HCT116 (cell line): ENCODE data around the gene SHISA4. TPM values are rescaled to one million over a fixed set of nuclear protein-coding genes. Genes with fewer than 3 reads are reported as not detected.

Experiments
- ATAC-seq: fragments of 200-7000 bp; cut with Tn5 transposase; 2 replicates; pipeline ENCODE4 v1.9.1; 2020; ENCODE audit warnings: mild to moderate bottlenecking, moderate library complexity
- BruUV-seq: library from RNA; stranded (reverse); fragments of 400-500 nt; replicated peaks from 2 replicates; lab custom pipeline; 2021; lab: Mats Ljungman, UMichigan
- CTCF ChIA-PET: fragments of 300-600 bp; sonication (Branson Sonifier 250); formaldehyde crosslinking; loops from one replicate; lab custom pipeline; 2021; ENCODE audit warnings: antibody characterized with exemption; lab: Charles Lee
- POLR2A ChIA-PET: fragments of 300-600, 350-600 bp; sonication (Branson Sonifier 250); formaldehyde crosslinking; loops from one replicate; lab custom pipeline; 2021; ENCODE audit warnings: antibody characterized with exemption; lab: Charles Lee
- RAD21 ChIA-PET, 2 experiments: fragments of 300-600 bp; sonication (Branson Sonifier 250); formaldehyde crosslinking; loops; one replicate each; lab custom pipeline; 2023; ENCODE audit warnings: low total read pairs in 2 of 2; ENCODE audit not compliant: uncharacterized antibody in 2 of 2, unreplicated experiment in 2 of 2, low non-redundant PET in 1 of 2; lab: Charles Lee
- DNase-seq: peaks from one replicate; pipeline ENCODE4 v3.0.0-alpha.2; 2010; ENCODE audit warnings: low read depth, low spot score
- H2AFZ ChIP-seq: fragments of 200-600 bp; shearing (Covaris generic), sonication (generic); 2 replicates; pipeline ENCODE4 v1.6.1; 2017; ENCODE audit warnings: low read depth, mixed run types, mixed read lengths, antibody characterized with exemption, low read length; ENCODE audit not compliant: poor library complexity, severe bottlenecking
- H3K27ac ChIP-seq: 2 replicates; pipeline ENCODE4 v1.5.1; 2012; ENCODE audit warnings: low read depth, low read length
- H3K27me3 ChIP-seq: fragments of 200-600 bp; sonication (generic); 2 replicates; pipeline ENCODE4 v1.6.1; 2016; ENCODE audit warnings: mixed run types, low read length, mixed read lengths; ENCODE audit not compliant: insufficient read depth
- H3K36me3 ChIP-seq, 2 experiments: fragments of 200-500 bp in 1 of 2; fragments of 200-600 bp in 1 of 2; sonication (Bioruptor generic) in 1 of 2; sonication (generic) in 1 of 2; 2 replicates each; pipeline versions ENCODE4 v1.5.1 to v1.6.1; 2014 to 2016; ENCODE audit warnings: low read length in 2 of 2, inconsistent platforms in 1 of 2, mixed read lengths in 1 of 2, mixed run types in 1 of 2; ENCODE audit not compliant: insufficient read depth in 2 of 2, control insufficient read depth in 1 of 2
- H3K4me1 ChIP-seq, 2 experiments: fragments of 200-600 bp in 1 of 2; sonication (generic) in 1 of 2; 2 replicates each; pipeline versions ENCODE4 v1.5.1 to v1.6.1; 2012 to 2017; ENCODE audit warnings: low read length in 2 of 2, inconsistent platforms in 1 of 2, mild to moderate bottlenecking in 1 of 2, mixed read lengths in 1 of 2, mixed run types in 1 of 2, moderate library complexity in 1 of 2; ENCODE audit not compliant: insufficient read depth in 2 of 2, control insufficient read depth in 1 of 2
- H3K4me2 ChIP-seq: fragments of 200-600 bp; sonication (generic); 2 replicates; pipeline ENCODE4 v1.6.1; 2017; ENCODE audit warnings: mixed run types, low read length, mixed read lengths
- H3K4me3 ChIP-seq, 2 experiments: fragments of 200-600 bp in 1 of 2; sonication (generic) in 1 of 2; replicated peaks in 1 of 2; 2 replicates each; pipeline ENCODE4 v1.5.1; 2011 to 2016; ENCODE audit warnings: low read length in 2 of 2, control low read depth in 1 of 2, low read depth in 1 of 2, mild to moderate bottlenecking in 1 of 2, mixed read lengths in 1 of 2, mixed run types in 1 of 2
- H3K79me2 ChIP-seq: fragments of 200-600 bp; sonication (generic); 2 replicates; pipeline ENCODE4 v1.6.1; 2017; ENCODE audit warnings: mild to moderate bottlenecking, mixed run types, low read length, moderate library complexity, mixed read lengths; ENCODE audit not compliant: insufficient read depth
- H3K9ac ChIP-seq: fragments of 200-600 bp; sonication (generic); 2 replicates; pipeline ENCODE4 v1.6.1; 2016; ENCODE audit warnings: low read length, mixed read lengths
- H3K9me2 ChIP-seq: fragments of 200-600 bp; sonication (generic), shearing (Covaris generic); 2 replicates; pipeline ENCODE4 v1.6.1; 2017; ENCODE audit warnings: mixed run types, mild to moderate bottlenecking, moderate library complexity; ENCODE audit not compliant: insufficient read depth
- H3K9me3 ChIP-seq, 2 experiments: fragments of 200-500 bp in 1 of 2; fragments of 200-600 bp in 1 of 2; sonication (Bioruptor generic) in 1 of 2; sonication (generic) in 1 of 2; 2 replicates each; pipeline ENCODE4 v1.6.1; 2014 to 2017; ENCODE audit warnings: low read length in 2 of 2, mixed read lengths in 2 of 2, inconsistent platforms in 1 of 2, low read depth in 1 of 2, mild to moderate bottlenecking in 1 of 2, mixed run types in 1 of 2, moderate library complexity in 1 of 2; ENCODE audit not compliant: control insufficient read depth in 1 of 2, insufficient read depth in 1 of 2
- H4K20me1 ChIP-seq: fragments of 200-600 bp; sonication (generic), shearing (Covaris generic); 2 replicates; pipeline ENCODE4 v1.6.1; 2017; ENCODE audit warnings: mixed run types, mild to moderate bottlenecking, moderate library complexity; ENCODE audit not compliant: insufficient read depth
- CBX3 ChIP-seq: IDR thresholded peaks from 2 replicates; pipeline ENCODE4 v1.6.1; 2012; ENCODE audit warnings: low read depth
- CEBPB ChIP-seq: IDR thresholded peaks from 2 replicates; pipeline ENCODE4 v1.6.1; 2012; ENCODE audit warnings: low read depth
- ELF1 ChIP-seq: IDR thresholded peaks from 2 replicates; pipeline ENCODE4 v1.6.1; 2012; ENCODE audit warnings: low read depth, borderline replicate concordance
- EZH2 ChIP-seq: fragments of 200-600 bp; sonication (generic); IDR thresholded peaks from 2 replicates; pipeline ENCODE4 v1.6.1; 2017; ENCODE audit warnings: antibody characterized with exemption, mixed run types
- EZH2phosphoT487 ChIP-seq: fragments of 200-600 bp; IDR thresholded peaks from 2 replicates; pipeline ENCODE4 v1.6.1; 2018; ENCODE audit warnings: antibody characterized with exemption, borderline replicate concordance
- FOSL1 ChIP-seq: IDR thresholded peaks from 2 replicates; pipeline ENCODE4 v1.6.1; 2012; ENCODE audit warnings: low read depth
- JUND ChIP-seq: IDR thresholded peaks from 2 replicates; pipeline ENCODE4 v1.6.1; 2012
- RAD21 ChIP-seq: IDR thresholded peaks from 2 replicates; pipeline ENCODE4 v1.6.1; 2012; ENCODE audit warnings: low read depth, mild to moderate bottlenecking
- SIN3A ChIP-seq: IDR thresholded peaks from 2 replicates; pipeline ENCODE4 v1.6.1; 2012; ENCODE audit warnings: low read depth
- SP1 ChIP-seq: IDR thresholded peaks from 2 replicates; pipeline ENCODE4 v1.6.1; 2012; ENCODE audit warnings: low read depth
- SRF ChIP-seq: IDR thresholded peaks from 2 replicates; pipeline ENCODE4 v1.6.1; 2012; ENCODE audit warnings: low read depth
- TCF7L2 ChIP-seq: IDR thresholded peaks from 2 replicates; pipeline ENCODE4 v1.7.0; 2011; ENCODE audit warnings: borderline replicate concordance, inconsistent platforms; ENCODE audit not compliant: insufficient read depth, insufficient read length; ENCODE audit errors: extremely low read depth
- YY1 ChIP-seq: IDR thresholded peaks from 2 replicates; pipeline ENCODE4 v1.6.1; 2011; ENCODE audit warnings: low read length, low read depth, moderate library complexity, mild to moderate bottlenecking; ENCODE audit not compliant: insufficient replicate concordance; ENCODE audit errors: extremely low read depth
- ZFX ChIP-seq: fragments of 450-650 bp; IDR thresholded peaks from 2 replicates; pipeline ENCODE4 v1.6.1; 2017
- ZNF274 ChIP-seq: fragments of 200-500 bp; sonication (Bioruptor generic); IDR thresholded peaks from 2 replicates; pipeline ENCODE4 v1.6.1; 2014; ENCODE audit warnings: mild to moderate bottlenecking, low read depth, low read length, inconsistent platforms
- intact Hi-C: fragments of 100-400 bp; cut with micrococcal nuclease; formaldehyde crosslinking; loops from 2 replicates; pipeline ENCODE4 v1.10.0; 2022
- total RNA-seq: library from RNA; stranded (reverse); gene quantifications from one replicate; pipeline ENCODE4 v1.2.1, GENCODE V29; 2021; ENCODE audit not compliant: unreplicated experiment
- TF ChIP-seq, protein P1 (sequence below): IDR thresholded peaks from 2 replicates; pipeline ENCODE4 v1.6.1; 2012; ENCODE audit warnings: low read depth
- TF ChIP-seq, protein P2 (sequence below): IDR thresholded peaks from 2 replicates; pipeline ENCODE4 v1.6.1; 2012
- TF ChIP-seq, protein P3 (sequence below), 3 experiments: fragments of 200-600 bp in 1 of 3; sonication (generic) in 1 of 3; IDR thresholded peaks in 2 of 3; conservative IDR thresholded peaks in 1 of 3; 2 replicates each; pipeline ENCODE4 v1.5.1; 2012 to 2017; ENCODE audit warnings: low read depth in 2 of 3, low read length in 2 of 3, antibody characterized with exemption in 1 of 3, borderline replicate concordance in 1 of 3, control low read depth in 1 of 3, mild to moderate bottlenecking in 1 of 3, mixed read lengths in 1 of 3, mixed run types in 1 of 3, moderate library complexity in 1 of 3; ENCODE audit not compliant: insufficient read depth in 1 of 3

Gene SHISA4
- total RNA-seq, 1 experiment from 2014 or later = 15.2 TPM

DNA sequence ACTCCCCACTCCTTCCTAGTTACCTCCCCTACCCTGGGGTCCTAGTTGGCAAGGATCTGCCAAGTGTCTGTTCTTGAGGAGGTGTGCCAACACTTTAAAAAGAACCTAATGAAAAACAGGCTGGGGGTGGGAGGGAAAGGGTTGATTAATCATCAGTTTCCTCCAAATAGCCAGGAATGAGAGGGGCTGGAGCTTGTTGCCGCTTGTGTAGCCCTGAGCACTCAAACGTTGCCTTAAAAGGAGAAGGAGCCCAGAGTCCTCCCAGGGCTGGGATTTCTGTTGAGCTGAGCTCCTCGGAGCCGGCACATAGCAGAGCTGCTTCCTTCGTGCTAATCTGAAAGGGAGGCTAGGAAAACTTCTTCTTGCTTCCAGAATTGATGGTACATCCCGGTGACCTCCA lies 15.9 kb downstream of the SHISA4 start:
- no peaks in the 10 kb centered on the region for H3K27me3 ChIP-seq
- H3K4me1 ChIP-seq = no peaks in the 10 kb centered on the region
- no peak overlapping the region for H3K4me3 ChIP-seq
- no peak overlapping the region for H2AFZ ChIP-seq
- no peaks in the 10 kb centered on the region for H3K9me2 ChIP-seq
- intact Hi-C loops = no loop called here
- H3K9me3 ChIP-seq = no peaks in the 10 kb centered on the region
- BruUV-seq = no TSS peak
- no peak overlapping the region for H3K9ac ChIP-seq
- no peaks in the 10 kb centered on the region for H3K79me2 ChIP-seq
- H3K4me2 ChIP-seq = no peak overlapping the region
- CTCF ChIA-PET = interaction anchor here (1.0 kb wide), 1 partner anchor 9 kb away, joined by 4 read pairs; no protein-coding TSS in a partner anchor
- H4K20me1 ChIP-seq = no peaks in the 10 kb centered on the region
- POLR2A ChIA-PET = no interaction called here
- no peak for ATAC-seq
- no peak for DNase-seq
- H3K27ac ChIP-seq = no peak overlapping the region
- H3K36me3 ChIP-seq = no peaks in the 10 kb centered on the region
- TF ChIP-seq ZNF274 (no peak), ELF1 (no peak), EZH2phosphoT487 (no peak), FOSL1 (no peak), TCF7L2 (no peak), YY1 (no peak), RAD21 (no peak), SP1 (no peak), EZH2 (no peak), CEBPB (no peak), SRF (no peak), ZFX (no peak), CBX3 (no peak), JUND (no peak), SIN3A (no peak)
- TF ChIP-seq, protein P1, sequence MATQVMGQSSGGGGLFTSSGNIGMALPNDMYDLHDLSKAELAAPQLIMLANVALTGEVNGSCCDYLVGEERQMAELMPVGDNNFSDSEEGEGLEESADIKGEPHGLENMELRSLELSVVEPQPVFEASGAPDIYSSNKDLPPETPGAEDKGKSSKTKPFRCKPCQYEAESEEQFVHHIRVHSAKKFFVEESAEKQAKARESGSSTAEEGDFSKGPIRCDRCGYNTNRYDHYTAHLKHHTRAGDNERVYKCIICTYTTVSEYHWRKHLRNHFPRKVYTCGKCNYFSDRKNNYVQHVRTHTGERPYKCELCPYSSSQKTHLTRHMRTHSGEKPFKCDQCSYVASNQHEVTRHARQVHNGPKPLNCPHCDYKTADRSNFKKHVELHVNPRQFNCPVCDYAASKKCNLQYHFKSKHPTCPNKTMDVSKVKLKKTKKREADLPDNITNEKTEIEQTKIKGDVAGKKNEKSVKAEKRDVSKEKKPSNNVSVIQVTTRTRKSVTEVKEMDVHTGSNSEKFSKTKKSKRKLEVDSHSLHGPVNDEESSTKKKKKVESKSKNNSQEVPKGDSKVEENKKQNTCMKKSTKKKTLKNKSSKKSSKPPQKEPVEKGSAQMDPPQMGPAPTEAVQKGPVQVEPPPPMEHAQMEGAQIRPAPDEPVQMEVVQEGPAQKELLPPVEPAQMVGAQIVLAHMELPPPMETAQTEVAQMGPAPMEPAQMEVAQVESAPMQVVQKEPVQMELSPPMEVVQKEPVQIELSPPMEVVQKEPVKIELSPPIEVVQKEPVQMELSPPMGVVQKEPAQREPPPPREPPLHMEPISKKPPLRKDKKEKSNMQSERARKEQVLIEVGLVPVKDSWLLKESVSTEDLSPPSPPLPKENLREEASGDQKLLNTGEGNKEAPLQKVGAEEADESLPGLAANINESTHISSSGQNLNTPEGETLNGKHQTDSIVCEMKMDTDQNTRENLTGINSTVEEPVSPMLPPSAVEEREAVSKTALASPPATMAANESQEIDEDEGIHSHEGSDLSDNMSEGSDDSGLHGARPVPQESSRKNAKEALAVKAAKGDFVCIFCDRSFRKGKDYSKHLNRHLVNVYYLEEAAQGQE = no peak
- TF ChIP-seq, protein P2, sequence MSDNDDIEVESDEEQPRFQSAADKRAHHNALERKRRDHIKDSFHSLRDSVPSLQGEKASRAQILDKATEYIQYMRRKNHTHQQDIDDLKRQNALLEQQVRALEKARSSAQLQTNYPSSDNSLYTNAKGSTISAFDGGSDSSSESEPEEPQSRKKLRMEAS = no peak
- TF ChIP-seq, protein P3, sequence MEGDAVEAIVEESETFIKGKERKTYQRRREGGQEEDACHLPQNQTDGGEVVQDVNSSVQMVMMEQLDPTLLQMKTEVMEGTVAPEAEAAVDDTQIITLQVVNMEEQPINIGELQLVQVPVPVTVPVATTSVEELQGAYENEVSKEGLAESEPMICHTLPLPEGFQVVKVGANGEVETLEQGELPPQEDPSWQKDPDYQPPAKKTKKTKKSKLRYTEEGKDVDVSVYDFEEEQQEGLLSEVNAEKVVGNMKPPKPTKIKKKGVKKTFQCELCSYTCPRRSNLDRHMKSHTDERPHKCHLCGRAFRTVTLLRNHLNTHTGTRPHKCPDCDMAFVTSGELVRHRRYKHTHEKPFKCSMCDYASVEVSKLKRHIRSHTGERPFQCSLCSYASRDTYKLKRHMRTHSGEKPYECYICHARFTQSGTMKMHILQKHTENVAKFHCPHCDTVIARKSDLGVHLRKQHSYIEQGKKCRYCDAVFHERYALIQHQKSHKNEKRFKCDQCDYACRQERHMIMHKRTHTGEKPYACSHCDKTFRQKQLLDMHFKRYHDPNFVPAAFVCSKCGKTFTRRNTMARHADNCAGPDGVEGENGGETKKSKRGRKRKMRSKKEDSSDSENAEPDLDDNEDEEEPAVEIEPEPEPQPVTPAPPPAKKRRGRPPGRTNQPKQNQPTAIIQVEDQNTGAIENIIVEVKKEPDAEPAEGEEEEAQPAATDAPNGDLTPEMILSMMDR (IDR thresholded peaks at IDR 0.05 in 2 of 3, conservative IDR thresholded peaks at IDR 0.05 in 1 of 3; ENCODE audit: borderline replicate concordance in 1 of 3, insufficient read depth in 1 of 3, low read depth in 2 of 3, low read length in 2 of 3) = no peak
- TF ChIP-seq, all 23 proteins: peak for 0
- RAD21 ChIA-PET = no interaction called here
